ENCODE measurements around the gene CYB5A.

GRCh38 chr18:74331404-74331803 is 39.6 kb upstream of the CYB5A start:
- TF ChIP-seq, protein P1, sequence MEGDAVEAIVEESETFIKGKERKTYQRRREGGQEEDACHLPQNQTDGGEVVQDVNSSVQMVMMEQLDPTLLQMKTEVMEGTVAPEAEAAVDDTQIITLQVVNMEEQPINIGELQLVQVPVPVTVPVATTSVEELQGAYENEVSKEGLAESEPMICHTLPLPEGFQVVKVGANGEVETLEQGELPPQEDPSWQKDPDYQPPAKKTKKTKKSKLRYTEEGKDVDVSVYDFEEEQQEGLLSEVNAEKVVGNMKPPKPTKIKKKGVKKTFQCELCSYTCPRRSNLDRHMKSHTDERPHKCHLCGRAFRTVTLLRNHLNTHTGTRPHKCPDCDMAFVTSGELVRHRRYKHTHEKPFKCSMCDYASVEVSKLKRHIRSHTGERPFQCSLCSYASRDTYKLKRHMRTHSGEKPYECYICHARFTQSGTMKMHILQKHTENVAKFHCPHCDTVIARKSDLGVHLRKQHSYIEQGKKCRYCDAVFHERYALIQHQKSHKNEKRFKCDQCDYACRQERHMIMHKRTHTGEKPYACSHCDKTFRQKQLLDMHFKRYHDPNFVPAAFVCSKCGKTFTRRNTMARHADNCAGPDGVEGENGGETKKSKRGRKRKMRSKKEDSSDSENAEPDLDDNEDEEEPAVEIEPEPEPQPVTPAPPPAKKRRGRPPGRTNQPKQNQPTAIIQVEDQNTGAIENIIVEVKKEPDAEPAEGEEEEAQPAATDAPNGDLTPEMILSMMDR (IDR thresholded peaks at IDR 0.05): peak in 3 of 5 experiments; percentile 22 to 56 (median 51)
- TF ChIP-seq POLR2A (IDR thresholded peaks at IDR 0.05): no peak
